Suppressor macrophage (primary cell): ENCODE data around the gene MAP3K13.

Experiments used
- DNase-seq, 4 experiments: peaks; one replicate each; pipeline ENCODE4 v3.0.0-alpha.2; 2020 to 2022

MAP3K13 gene

DNA sequence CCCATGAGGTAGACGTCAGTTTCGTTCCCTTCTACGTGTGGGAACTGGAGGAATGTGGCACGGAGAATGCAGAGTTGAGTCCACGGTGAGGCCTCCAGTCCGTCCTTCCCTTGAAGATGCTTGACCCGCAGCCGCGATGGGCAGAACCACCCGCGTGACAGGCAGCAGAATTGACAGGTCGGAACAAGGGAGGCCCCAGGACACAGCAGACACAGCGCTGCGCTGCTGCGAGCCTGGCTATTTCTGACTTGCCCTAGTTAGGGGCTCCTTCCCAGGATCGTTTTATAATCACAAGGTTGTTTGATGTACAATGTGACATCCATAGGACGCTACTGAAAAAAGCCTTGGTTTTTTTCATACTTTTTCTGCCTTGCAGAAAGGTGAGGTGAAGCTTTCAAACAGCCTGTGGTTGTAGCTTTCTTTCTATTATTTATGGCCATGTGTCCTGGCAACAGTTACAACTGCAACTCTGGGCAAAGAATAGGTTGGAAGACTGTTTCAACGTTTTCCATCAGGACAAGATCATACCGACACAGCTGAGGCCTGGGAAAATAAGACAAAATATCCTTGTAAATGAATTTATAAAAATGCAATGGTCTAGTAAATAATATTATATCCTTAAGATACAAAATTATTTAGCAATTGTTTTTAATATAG is 145.5 kb downstream of the MAP3K13 start:
- DNase-seq: no peak

DNA sequence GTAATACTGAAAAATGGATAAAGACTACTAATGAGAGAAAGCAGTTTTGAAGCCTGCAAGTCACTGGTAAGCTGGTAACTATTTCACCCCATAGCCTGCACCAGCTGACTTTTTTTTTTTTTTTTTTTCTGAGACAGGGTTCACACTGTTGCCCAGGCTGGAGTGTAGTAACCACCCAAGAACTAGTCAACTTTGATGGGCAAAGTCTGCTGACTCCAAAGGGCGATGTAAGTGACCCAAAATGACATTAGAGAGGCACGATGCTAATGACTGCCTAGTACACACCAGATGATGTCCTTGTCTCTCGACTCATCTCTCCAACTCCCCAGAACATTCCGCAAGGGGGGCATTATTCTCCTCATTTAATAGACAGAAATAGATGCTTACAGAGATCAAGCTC is 148.8 kb downstream of the MAP3K13 start:
- no peak for DNase-seq

DNA sequence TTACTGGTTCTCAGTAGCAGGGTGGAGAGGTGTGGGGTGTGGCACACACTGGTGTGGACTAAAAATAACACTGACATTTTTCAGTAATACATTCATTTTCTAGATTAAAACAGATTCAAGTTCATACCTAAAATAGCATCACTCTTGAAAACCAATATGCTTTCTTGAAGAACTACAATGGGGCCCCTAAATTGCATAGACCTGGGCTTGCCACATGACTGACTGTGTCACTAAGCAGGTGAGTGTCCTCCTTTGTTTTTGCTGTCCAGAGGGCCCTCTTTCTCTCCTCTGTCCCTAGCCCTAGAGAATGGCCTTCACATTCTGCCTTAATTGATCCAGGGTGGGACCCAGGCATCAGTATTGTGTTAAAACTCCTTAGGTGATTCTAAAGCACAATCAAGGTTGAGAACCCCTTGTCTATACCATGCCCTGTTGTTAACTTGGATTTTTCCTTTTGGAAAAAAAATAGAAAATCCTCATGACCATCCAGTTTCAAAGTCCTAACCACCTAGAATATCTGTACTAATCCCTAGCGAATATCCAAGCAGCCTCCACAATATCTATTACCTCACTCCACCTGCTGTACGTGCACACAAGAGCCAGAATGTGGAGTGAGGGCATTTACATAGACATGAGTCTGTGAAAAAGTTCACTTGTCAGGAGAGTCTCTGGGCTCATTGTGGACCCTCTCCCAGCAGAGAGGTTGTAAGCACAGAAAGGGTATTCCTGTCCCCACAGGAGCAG is 154.6 kb downstream of the MAP3K13 start:
- DNase-seq: no peak

DNA sequence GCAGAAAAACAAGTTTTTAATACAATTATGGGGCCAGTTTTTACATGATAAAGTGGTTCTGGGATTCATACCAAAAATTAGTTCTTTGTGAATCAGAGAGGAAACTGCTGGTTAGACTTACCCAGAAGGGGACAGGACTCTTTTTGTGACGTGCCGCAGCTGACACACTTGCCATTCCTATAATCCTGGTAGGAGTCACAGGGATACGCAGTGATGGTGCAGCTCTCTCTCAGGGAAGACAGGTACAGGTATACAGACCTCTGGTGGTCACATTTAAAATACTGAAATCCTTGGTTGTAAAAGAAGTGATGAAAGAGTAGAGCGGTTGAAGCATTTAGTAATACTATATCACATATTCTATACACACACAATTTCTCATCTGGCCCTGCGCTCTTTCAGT is 156.1 kb downstream of the MAP3K13 start:
- DNase-seq: no peak

DNA sequence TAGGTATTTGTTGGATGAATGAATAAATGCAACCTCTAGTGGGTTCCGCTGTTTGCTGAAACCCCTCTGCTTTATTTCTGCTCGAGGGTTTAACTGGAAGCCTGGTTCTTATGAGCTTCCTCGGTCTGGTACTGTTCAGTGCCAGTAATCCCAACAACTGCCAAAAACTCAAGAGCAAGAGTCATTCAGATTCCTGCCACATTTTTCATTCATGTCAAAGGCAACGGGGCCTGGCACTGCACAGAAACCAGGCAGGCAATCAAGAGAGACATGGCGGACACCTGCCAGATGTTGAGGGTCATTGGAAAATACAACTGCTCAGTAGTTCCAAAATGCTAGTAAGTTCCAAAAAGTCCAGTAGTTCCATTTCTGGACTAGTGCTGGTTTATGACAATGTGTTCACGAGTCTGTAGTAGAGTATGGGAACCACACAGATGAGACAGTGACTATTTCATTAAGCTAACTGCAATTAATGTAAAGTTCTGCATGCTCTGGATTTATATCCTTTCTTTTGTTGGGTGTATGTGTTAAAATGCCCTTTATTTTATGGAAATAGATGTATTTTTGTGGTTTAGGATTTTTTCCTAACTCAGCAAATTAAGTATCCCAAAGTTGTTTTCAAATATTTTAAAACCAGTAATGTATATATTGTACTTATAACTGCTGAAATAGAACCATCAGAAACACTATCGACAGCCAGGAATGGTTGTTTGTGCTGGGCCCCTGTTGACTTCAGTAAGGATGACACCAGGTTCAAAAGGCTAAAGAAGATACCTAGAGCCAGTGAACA is 158.6 kb downstream of the MAP3K13 start:
- no peak for DNase-seq

DNA sequence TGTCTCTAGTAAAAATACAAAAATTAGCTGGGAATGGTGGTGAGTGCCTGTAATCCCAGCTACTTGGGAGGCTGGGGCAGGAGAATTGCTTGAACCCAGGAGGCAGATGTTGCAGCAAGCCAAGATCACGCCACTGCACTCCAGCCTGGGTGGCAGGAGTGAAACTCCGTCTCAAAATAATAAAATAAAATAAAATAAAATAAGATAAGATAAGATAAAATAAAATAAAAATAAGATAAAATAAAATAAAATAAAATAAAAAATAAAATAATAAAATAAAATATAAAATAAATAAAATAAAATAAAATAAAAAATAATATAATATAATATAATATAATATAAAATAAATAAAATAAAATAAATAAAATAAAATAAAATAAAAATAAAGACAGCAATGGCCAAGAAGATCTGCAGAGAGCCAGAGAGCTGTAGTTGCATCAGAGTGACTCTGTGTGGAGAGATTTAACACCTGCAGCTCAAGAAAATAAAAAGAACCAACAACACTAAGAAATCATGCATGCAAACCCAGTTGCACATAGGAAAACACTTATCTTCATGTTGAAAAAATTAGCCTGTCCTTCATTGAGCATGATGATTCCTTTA is 163.5 kb downstream of the MAP3K13 start:
- DNase-seq: no peak

DNA sequence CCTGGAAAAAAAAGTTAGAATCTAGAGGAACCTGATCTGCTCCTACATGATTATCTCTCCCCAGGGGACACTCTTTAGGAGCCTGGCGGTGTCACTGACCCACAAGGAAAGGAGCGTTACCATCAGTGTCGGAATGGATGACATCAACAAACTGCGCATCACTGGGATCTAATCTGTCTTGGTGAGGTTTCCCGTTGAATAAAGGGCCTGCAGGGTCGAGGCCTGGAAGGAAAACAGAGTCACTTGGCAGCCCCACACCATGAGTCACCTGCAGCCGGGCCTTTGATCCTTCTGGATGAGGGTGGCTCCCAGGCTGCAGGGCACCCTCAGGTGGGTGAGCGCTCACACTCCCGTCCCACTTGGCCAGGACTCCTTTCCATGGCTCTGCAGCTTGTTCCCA is 164.4 kb downstream of the MAP3K13 start:
- no peak for DNase-seq

DNA sequence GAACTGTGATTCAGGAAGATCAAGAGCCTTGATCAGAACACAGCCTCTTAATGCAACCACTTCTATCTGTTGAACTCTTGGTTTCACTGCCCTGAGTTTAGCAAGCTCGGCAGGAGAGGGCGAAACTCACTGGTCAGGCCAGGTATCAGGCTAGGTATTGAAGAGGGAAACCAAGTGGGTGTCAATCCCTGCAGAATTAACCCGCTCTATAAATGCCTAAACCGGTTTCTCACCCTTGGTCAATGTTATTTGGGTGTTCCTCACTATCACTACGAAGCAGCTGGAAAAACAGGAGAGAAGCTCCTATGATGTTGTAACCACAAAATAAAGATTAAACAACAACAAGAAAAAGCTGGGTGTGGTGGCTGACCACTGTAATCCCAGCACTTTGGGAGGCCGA is 165.6 kb downstream of the MAP3K13 start:
- no peak for DNase-seq

DNA sequence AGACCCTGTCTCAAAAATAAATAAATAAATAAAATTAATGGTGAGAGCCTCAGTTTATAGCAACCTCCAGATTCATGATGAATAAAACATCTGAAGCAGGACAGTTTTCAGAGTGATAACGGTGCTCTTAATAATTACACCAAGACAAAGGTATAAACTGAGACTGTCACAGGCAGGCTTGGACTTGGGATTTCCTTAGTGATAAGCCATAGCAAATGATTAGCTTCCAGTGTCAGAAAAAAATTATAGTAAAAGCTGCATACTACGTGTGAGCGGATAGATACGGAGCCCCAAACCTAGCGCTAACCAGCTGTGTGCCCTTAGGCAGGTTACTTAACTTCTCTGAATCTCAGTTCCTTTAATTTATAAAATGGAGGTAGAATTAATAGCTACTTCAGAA is 167.9 kb downstream of the MAP3K13 start:
- DNase-seq: no peak

DNA sequence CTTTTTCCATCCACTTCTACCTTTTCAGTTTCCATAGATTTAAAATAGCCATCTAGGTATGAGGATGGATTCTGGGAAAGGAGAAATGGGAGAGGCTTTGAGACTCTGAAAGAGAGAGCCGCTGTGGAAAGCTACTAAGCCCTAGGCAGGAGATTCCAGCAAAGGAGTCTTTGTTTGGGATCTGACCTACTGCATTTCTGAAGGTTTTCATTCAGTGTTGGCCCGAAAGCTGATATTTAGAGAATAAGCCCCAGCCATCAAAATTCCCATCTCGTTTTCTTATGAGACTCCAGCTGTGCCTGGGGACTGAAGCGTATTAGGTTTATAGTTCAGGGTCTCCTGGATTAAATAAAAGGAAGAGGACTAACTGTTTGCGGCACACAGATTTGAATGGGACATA is 170.0 kb downstream of the MAP3K13 start:
- DNase-seq: no peak

DNA sequence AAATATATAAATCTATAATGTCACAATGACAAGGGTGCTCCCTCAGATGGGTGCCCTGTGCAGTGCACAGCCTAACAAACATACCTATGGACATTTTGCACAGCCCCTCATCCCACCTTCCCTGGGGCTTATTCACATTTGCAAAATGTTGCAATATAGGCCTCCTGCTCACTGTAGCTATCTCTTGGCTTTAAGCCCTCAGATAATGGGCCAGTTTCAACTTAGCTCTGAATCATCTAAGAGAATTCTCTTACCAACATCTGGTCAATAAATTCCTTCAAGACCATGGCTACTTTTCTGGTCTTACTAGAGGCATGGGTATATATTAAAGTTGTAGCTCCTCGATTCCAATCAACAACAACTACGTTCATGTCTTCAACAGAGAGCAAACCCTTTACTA is 171.6 kb downstream of the MAP3K13 start:
- no peak for DNase-seq

DNA sequence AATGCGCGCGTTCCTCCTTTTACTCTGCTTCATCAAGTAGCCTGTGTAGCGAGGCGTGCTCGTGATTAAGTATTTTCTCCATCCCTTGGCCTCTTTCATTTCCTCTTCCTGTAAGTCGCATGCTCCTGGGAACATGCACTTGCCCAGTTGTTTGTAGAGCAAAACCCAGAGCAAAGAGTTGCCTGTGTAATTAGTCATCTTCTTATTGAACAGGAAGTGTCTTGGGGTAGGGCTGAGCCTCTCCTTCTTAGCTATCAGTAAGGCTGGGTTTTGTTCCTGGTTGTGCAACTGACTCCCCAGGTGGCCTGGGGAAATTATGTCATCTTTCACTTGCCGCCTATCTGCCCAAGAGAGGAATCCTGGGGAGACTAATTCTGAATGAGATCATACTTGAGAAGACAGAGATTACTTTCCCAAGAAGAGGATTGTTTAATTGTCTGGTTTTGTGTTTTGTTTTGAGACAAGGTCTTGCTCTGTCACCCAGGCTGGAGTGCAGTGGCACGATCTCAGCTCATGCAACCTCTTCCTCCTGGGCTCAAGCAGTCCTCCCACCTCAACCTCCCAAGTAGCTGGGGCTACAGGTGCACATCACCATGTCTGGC is 174.5 kb downstream of the MAP3K13 start:
- peak; percentile 83 to 94 (median 88) for DNase-seq
